HG03457 (cell line): ENCODE data around the gene RFFL.

Source experiments
- ATAC-seq: cut with Tn5 transposase; IDR thresholded peaks from one replicate; pipeline ENCODE4 v1.9.1; 2021; ENCODE audit warnings: moderate number of reproducible peaks; ENCODE audit not compliant: unreplicated experiment

The RFFL gene

DNA sequence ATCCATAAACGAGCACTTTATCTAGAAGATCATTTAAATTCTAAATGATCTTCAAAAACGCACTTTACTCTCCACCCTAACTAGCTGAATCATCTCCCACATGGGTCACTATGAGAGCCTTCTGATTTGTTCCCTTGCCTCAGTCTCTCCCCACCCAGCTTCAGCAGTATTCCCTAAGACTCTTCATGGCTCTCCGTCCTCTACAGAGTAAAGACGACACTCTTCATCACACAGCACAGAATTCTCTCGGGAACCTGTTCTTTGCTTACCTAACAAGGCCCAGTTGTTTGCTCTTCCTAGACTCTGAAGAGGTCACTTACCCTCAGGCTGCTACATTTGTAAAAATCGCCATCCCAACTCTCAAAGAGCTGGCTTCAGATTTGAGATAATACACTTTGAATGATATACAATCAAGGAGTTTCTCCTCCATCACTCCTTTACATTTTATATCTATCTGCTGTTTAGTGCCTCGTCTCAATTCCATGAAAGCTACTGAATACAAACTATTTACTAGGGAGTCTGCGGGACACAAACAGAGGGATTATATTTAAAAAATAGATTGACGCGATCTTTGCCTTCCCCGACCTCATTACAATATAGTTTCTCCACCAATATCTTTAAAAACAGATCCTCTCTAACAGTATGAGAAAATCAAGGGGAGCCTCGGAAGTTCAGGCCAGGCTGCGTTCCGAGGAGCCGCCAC lies 83.7 kb downstream of the RFFL start:
- no peak for ATAC-seq

DNA sequence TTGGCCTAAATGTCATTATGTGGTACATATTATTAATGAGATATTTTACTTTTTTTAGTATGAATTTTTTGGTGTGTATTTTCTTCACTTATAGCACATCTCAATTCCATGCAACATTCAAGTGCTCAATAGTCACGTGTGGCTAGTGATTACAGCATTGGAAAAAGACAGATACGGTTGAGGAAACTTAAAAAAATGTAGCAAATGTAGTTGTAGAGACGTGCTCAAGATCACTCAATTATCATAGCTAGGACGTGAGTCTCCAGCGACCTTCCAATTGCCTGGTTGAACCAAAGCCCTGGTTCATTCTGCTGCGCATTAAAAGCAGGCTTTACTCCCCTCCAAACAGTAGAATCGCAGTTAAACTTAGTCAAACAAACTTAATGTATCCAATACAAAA lies 84.4 kb downstream of the RFFL start:
- ATAC-seq, result no peak

DNA sequence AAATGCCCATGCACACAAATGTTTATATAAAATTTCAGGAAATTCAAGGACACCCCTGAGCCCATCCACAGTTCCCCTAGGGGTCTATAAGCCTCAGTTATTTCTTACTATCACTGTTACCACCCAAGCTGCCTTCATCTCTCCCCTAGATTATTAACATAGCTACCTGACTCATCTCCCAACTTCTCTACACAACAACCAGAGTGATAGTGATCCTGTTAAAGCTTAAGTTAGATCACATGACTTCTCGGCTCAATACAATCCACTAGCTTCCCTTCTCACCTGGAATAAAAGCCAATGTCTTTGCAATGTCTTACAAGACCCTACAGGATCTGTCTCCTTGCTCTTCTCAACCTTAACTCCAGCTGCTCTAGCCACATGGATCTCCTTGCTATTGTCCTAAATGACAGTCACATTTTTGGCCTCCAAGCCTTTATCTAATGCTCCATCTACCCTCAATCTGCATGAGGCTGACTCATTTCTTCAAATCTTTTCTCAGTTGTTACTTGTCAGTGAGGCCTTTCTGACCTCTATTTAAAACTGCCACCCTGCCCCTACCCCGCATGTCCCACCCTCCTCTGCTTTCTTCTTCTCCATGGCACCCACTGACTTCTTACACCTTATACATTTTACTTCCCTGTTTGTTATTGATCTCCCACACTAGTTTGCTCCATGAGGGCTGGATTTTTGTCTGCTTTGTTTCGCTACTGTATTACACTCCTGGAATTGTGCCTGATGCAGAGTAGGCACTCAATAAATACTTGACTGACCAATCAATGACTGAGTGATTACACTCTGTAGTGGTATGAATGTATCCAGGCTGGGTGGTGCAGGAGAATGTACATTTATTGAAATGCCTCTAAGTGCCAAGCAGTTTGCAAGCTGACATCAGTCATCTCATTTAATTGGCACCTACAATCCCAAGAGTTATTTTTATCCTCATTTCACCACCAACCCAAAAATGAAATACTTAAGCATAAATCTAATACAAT lies 88.4 kb downstream of the RFFL start:
- no peak for ATAC-seq

DNA sequence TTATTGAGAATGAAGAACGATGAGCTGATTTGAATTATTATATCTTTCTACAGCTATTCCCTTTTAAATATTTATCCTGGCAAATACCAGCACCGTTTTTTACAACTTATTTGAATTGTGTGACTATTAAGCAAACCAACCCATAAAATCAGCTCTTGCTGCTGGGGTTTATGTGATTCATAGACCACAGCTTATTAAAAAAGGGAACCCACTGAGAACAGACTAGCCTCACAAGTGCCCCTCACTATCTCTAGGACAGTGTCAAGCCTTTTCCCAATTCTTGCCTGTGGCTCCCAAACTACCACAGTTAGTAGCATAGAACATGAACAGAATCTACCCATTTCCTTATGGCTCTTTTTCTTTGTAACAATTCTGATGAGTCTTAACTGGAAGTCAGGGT lies 89.3 kb downstream of the RFFL start:
- no peak for ATAC-seq

DNA sequence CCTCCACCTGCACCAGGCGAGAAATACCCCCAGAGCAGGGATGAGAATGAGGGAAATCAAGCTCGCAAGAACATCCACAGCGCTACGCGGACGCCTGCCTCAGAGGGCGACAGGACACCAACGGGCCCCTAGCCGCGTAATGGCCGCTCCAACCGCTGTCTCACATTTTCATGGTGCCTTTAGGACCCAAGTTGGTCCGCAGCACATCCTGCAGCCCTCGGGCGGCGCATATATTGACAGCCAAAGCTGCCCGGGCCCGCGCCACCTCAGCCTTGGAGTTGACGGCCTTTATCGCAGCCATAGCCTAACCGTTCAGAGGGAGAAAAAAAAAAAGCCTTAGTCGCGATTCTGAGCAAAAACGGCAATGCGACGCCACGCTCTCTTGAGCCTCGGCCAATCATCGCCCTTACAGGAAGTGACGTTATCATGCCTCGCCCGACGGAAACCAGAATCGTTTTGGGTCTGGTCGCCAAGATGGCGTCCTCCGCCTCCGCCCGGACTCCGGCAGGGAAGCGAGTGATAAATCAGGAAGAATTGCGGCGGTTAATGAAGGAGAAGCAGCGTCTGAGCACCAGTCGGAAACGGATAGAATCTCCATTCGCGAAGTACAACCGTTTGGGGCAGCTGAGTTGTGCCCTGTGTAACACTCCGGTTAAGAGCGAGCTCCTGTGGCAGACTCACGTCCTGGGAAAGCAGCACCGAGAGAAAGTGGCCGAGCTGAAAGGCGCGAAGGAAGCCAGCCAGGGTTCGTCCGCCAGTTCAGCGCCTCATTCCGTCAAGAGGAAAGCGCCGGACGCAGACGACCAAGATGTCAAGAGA lies 102.2 kb downstream of the RFFL start, which contains the start of the genes CCT6B and ZNF830:
CCT6B (minus strand) TSS at position 368 of the 819 bp plus-strand sequence; CDS start at position 301, 67 bp downstream.
ZNF830 (plus strand) TSS at position 448 of the 819 bp plus-strand sequence; CDS start at position 475, 27 bp downstream.
- peak; percentile 67 for ATAC-seq

DNA sequence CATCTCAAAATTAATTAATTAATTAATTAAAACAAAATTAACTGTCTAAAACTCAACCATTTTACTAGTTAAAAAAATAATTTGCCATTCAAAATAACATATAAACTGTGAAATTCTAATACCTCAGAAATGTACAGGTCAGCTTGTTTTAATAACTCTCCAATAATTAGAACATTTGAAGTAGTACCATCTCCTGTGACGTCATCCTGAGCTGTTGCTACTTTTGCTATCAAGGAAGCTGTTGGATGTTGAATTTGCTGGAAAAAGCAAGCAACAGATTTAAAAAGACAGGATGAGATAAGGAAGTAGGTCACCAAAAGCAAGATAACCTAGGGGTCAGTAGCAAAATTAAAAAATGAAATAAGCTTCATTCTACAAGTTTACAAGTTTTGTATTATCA lies 105.1 kb downstream of the RFFL start:
- no peak for ATAC-seq
